IMR-90 (cell line): ENCODE data around the gene EMX1.

Experiments
- CEBPB ChIP-seq: IDR thresholded peaks from 2 replicates; pipeline ENCODE4 v1.6.1; 2012; ENCODE audit warnings: low read depth, low read length, improper control_type of control experiment
- CHD1 ChIP-seq: IDR thresholded peaks from 2 replicates; pipeline ENCODE4 v1.6.1; 2012; ENCODE audit warnings: low read depth, low read length, improper control_type of control experiment
- MAZ ChIP-seq: IDR thresholded peaks from 2 replicates; pipeline ENCODE4 v1.6.1; 2012; ENCODE audit warnings: low read depth, mild to moderate bottlenecking, low read length, improper control_type of control experiment, moderate library complexity, borderline replicate concordance
- NFE2L2 ChIP-seq: fragments of 150-350 bp; IDR thresholded peaks from 2 replicates; pipeline ENCODE4 v1.6.1; 2016; ENCODE audit warnings: low read depth, mild to moderate bottlenecking, low read length
- POLR2A ChIP-seq: IDR thresholded peaks from 2 replicates; pipeline ENCODE4 v1.6.1; 2012; ENCODE audit warnings: mild to moderate bottlenecking, low read depth, low read length
- RAD21 ChIP-seq: IDR thresholded peaks from 2 replicates; pipeline ENCODE4 v1.6.1; 2012; ENCODE audit warnings: low read length, improper control_type of control experiment
- RCOR1 ChIP-seq: IDR thresholded peaks from 2 replicates; pipeline ENCODE4 v1.6.1; 2012; ENCODE audit warnings: mild to moderate bottlenecking, low read length, improper control_type of control experiment; ENCODE audit not compliant: insufficient replicate concordance
- RFX5 ChIP-seq: IDR thresholded peaks from 2 replicates; pipeline ENCODE4 v1.8.0; 2012; ENCODE audit warnings: low read depth, mild to moderate bottlenecking, low read length, moderate library complexity
- TF ChIP-seq, protein P1 (sequence below): conservative IDR thresholded peaks from 2 replicates; pipeline ENCODE4 v1.5.1; 2012; ENCODE audit warnings: mild to moderate bottlenecking, low read depth, low read length, improper control_type of control experiment
- TF ChIP-seq, protein P2 (sequence below): fragments of 150-350 bp; IDR thresholded peaks from 2 replicates; pipeline ENCODE4 v1.6.1; 2017; ENCODE audit warnings: mild to moderate bottlenecking, antibody characterized with exemption, low read length, low read depth

DNA sequence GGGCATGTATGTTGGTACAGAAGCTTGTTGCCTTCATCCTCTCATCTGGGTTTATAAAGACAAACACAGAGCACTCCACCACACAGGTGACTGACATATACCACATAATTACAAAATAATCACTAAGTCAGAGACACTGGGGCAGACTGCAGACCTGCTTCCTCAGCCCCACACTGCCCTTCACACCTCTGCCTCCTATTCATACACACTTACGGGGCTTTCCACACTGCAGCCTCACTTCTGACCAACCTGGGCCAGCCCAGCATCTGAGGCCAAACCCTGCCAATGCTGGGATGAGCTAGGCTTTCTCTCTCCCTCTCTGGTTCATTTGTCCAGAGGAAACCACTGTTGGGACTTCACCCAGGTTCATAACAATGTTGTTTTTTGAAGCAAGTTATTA lies 4.5 kb downstream of the EMX1 start:
- TF ChIP-seq, protein P1, sequence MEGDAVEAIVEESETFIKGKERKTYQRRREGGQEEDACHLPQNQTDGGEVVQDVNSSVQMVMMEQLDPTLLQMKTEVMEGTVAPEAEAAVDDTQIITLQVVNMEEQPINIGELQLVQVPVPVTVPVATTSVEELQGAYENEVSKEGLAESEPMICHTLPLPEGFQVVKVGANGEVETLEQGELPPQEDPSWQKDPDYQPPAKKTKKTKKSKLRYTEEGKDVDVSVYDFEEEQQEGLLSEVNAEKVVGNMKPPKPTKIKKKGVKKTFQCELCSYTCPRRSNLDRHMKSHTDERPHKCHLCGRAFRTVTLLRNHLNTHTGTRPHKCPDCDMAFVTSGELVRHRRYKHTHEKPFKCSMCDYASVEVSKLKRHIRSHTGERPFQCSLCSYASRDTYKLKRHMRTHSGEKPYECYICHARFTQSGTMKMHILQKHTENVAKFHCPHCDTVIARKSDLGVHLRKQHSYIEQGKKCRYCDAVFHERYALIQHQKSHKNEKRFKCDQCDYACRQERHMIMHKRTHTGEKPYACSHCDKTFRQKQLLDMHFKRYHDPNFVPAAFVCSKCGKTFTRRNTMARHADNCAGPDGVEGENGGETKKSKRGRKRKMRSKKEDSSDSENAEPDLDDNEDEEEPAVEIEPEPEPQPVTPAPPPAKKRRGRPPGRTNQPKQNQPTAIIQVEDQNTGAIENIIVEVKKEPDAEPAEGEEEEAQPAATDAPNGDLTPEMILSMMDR = no peak
- TF ChIP-seq CEBPB (no peak), POLR2A (no peak), RCOR1 (no peak), NFE2L2 (no peak), MAZ (no peak), RFX5 (no peak), CHD1 (no peak), RAD21 (no peak)
- TF ChIP-seq, protein P2, sequence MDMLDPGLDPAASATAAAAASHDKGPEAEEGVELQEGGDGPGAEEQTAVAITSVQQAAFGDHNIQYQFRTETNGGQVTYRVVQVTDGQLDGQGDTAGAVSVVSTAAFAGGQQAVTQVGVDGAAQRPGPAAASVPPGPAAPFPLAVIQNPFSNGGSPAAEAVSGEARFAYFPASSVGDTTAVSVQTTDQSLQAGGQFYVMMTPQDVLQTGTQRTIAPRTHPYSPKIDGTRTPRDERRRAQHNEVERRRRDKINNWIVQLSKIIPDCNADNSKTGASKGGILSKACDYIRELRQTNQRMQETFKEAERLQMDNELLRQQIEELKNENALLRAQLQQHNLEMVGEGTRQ = no peak
